Stimulated activated CD8-positive, alpha-beta memory T cell treated with anti-CD3 and anti-CD28 coated beads, Interleukin-12 subunit alpha, Interleukin-12 subunit beta, amount 100 ng/mL, for 1 hour (primary cell): ENCODE results near the gene PGP.
A peak's percentile ranks its signal among the peaks of the same experiment; 100 is the strongest.

Experiments used
- DNase-seq: peaks from one replicate; pipeline ENCODE4 v3.0.0-alpha.2; 2020; ENCODE audit warnings: low read depth

PGP gene

DNA sequence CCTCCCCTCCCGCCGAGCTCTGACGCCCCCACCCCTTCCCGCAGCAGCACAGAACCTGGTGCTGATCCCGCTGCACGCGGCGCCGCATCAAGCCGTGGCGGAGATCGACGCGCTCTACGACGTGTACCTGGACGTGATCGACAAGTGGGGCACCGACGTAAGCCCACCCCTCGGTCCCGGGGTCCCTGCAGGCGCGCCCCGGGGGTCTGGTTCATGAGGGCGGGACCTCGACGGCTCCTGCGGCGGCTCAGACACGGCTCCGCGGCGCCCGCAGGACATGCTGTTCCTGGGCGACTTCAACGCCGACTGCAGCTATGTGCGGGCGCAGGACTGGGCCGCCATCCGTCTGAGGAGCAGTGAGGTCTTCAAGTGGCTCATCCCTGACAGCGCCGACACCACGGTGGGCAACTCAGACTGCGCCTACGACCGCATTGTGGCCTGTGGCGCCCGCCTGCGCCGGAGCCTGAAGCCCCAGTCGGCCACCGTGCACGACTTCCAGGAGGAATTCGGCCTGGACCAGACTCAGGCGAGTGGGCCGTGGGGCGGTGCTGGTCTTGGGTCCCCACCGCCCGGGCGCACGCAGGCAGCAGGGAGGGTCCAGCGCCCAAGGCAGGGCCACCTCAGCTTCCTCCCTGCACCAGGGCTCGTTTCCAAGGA lies 23.0 kb upstream of the PGP start:
- no peak for DNase-seq

DNA sequence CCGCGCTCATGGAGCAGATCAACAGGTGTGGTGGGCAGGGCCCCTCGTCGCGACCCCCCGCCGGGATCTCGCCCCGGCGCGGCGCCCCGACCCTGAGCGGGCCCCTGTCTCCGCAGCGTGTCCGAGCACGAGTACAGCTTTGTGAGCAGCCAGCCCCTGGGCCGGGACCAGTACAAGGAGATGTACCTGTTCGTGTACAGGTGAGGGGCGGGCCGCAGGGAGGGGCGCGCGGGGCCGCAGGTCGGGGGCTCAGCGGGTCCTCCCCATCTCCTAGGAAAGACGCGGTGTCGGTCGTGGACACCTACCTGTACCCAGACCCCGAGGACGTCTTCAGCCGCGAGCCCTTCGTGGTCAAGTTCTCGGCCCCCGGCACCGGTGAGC lies 22.5 kb upstream of the PGP start:
- DNase-seq = no peak

DNA sequence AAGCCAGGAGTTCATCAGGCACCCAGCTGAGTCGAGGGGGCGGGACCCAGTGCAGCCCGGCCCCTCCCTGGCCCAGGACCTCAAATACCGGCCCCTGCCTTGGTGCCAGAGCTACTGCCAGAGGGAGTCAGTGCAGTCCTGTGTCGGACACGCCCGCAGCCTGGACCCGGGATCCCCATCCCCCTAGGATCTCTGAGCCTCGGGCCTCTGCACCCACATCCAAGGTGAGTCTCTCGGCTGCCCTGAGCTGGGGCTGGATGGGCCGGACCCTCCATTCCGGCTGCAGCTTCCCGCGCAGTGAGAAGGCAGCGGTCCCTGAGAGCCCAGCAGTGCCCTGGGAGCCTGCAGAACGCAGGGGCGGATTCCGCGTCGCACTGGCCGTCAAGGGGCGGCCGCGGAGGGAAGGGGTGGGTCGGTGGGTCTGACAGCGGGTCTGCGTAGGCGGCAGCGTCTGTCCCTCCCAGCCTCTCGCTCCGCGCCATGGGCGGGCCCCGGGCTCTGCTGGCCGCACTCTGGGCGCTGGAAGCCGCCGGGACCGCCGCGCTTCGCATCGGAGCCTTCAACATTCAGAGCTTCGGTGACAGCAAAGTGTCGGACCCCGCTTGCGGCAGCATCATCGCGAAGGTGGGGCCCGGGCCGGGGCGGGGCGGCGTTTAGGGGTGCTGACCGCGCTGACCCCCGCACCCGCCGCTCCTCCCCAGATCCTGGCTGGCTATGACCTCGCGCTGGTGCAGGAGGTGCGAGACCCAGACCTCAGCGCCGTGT lies 21.9 kb upstream of the PGP start, which contains the start of gene DNASE1L2:
TSS of gene DNASE1L2 (plus strand) at position 108 of the 765 bp plus-strand sequence. CDS start at position 481, 373 bp downstream.
- DNase-seq = no peak

DNA sequence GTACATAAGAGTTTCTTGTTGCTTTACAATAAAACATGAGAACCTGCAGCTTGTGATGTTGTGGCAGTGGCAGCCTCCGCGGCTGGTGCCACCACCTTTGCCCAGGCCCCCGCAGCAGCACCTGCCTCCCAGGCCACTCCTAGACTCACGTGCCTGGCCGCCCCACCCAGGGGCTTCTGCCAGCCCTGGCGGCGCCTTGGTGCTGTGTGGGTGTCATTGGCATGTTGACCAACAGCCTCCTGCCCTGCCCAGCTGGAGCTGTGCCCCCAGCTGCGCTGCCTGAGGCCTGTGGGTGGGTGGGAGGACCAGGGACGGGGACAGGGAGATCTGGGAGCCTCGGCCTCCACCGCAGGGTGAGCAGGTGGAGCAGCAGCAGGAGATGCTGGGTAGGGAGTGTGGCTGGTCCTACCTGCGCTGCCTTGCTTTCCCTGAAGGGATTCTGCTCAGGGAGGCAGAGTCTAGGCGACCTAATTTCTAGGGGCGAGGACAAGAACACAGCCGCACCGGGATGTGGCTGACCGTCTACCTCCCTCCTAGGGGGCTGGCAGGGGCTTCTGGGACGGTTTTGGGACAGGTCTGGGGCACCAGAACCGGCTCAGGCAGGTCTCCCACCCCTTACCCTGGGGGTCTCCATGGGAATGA lies 21.2 kb upstream of the PGP start:
- no peak for DNase-seq

DNA sequence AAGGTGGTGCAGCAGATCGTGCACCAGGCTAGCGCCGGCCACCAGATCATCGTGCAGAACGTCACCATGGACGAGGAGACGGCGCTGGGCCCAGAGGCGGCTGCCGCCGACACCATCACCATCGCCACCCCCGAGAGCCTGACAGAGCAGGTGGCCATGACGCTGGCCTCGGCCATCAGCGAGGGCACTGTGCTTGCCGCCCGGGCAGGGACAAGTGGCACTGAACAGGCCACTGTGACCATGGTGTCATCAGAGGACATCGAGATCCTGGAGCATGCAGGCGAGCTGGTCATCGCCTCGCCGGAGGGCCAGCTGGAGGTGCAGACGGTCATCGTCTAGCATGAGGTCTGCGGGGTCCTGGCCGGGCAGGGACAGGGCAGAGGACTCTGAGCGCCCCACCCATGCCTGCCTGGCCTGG lies 20.6 kb upstream of the PGP start:
- no peak for DNase-seq

GRCh38 chr16:2234813-2235170 lies 20.2 kb upstream of the PGP start:
- no peak for DNase-seq

- no peak for DNase-seq
Measured at GRCh38 chr16:2233872-2234812, 19.5 kb upstream of the PGP start.

DNA sequence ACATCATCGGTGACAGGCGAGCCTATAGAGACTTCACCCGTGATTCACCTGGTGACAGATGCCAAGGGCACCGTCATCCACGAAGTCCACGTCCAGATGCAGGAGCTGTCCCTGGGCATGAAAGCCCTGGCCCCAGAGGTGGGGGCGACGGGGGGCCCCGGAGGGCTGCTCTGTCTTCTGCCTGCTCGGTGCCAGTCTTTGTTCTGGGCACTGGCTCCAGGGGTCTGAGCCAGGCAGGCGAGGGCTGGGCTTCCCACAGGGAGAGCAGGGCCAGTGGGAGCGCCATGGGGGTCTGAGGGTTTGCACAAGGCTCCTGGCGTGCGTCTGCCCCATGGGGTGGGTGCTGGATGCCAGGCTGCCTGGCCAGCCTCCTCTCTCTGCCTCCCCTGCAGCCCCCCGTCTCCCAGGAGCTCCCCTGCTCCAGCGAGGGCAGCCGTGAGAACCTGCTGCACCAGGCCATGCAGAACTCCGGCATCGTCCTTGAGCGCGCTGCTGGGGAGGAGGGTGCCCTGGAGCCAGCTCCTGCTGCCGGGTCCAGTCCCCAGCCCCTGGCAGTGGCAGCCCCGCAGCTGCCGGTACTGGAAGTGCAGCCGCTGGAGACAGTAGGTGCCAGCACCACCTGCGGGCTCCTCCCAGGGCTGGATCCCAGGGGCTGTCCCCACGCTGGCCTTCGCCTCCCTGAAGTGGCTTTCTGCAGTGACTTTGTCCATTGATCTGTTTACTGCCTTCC lies 18.6 kb upstream of the PGP start:
- DNase-seq = no peak

DNA sequence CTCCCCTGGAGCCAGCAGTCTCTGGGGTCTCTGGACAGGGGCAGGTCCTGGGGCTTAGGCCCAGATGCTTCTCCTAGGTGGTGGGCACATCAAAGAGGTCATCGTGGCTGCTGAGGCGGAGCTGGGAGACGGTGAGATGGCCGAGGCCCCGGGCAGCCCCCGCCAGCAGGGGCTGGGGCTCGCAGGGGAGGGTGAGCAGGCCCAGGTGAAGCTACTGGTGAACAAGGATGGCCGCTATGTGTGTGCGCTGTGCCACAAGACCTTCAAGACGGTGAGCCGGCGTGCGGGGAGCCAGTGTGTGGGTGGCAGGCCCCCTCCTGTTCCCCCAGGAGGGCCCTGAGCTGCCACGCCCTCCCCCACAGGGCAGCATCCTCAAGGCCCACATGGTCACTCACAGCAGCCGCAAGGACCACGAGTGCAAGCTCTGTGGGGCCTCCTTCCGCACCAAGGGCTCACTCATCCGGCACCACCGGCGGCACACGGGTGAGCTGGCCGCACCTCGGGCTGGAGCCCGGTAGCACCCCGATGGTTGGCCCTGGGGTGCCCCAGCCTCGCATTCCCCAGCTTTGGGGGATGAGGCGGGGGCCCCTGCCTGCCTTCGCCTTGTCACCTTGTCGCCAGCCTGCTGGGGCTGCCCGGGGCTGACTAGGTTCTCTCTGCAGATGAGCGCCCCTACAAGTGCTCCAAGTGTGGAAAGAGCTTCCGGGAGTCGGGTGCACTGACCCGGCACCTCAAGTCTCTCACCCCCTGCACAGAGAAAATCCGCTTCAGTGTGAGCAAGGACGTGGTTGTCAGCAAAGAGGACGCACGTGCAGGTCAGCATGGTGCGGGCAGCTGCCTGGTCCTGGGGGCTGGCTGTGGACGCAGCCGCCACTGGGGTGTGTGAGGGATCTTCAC lies 17.7 kb upstream of the PGP start:
- DNase-seq = no peak

DNA sequence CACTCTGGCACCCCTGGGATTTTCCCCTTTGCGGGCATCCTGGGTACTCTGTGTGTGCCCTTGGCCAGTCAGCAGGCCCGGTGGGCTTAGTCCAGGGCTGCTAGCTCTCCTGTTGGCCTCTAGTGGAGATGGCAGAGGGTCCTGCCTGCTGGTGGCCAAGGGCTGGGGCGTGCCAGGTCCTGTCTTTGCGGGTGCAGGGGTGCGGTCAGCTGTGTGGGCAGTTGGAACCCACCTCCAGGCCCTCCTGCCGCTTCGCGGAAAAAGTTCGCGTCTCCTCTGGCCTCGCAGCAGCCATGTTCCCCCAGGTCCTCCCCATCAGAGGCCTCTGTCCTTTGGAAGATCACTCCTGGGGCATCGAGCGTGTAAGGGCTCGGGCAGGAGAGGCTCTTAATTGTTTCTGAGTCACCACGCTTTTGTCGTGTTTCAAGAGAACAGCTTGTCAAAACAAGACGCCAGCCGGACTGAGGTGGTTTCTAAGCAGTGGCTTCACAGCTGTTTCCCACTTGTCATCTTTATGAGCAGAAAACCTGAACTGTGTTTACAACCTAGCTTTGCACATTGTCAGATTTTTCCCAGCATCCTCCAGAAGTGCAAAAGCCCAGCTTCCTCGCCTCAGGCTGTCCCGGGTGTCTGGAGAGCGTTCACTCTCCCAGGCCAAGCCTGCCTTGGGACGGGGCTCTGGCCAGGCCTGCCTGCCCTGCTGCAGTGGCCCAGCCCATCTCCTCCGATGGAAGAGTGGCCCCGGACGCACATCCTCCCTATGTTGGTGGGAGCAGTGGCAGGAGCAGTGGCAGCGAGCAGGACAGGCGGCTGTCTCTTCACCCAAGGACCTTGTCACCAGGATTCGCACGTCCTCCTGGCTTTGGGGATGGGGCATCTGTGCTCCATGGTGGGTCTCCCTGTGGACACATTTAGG lies 16.6 kb upstream of the PGP start:
- no peak for DNase-seq

DNA sequence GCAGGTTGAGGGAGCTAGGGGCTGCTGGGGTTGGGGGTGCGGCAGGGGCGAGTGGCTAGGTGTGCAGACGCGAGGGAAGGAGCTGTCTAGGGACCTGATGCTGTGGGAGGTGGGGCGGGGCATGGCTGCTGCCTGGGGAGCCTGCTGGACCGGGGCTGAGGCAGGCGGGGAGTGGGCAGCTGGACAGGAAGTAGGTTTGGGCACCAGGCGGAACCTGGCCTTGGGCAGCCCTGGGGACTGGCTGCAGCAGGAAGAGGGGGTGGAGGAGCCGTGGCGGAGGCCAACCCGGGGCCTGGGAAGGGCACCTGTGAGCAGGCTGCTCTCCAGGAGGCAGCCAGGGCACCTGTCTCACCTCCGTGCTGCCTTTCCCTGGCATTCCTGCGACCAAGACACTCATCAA lies 15.7 kb upstream of the PGP start:
- no peak for DNase-seq

DNA sequence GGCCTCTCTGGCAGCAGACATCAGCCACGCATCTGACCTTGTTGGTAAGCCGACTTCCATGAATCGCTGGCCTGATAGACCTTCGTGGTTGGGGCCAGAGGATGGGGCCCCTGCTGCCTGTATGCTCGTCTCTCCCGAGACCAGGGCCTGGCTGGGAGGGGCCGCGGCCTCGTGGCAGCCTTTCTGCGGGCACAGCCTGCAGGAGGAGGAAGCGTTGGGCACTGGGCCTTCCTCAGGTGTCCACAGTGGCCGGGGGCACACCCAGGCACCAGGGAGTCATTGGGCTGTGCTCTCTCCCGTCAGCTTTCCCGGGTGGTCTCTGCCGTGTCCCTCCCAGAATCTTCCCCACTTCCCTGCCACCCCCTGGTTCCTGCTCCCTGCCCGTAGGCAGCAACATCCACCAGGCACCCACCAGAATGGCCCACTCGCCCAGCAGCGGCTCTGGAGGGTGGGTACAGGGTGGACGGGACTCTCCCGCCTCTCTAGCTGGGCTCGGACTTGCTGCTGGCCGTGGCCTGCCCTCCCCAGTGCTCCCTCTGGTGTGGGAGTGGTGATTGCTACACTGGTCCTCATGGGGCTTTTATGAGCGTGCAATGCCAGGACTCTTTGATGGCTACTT lies 15.1 kb upstream of the PGP start:
- no peak for DNase-seq

GRCh38 chr16:2229091-2229490 lies 14.5 kb upstream of the PGP start:
- no peak for DNase-seq

DNA sequence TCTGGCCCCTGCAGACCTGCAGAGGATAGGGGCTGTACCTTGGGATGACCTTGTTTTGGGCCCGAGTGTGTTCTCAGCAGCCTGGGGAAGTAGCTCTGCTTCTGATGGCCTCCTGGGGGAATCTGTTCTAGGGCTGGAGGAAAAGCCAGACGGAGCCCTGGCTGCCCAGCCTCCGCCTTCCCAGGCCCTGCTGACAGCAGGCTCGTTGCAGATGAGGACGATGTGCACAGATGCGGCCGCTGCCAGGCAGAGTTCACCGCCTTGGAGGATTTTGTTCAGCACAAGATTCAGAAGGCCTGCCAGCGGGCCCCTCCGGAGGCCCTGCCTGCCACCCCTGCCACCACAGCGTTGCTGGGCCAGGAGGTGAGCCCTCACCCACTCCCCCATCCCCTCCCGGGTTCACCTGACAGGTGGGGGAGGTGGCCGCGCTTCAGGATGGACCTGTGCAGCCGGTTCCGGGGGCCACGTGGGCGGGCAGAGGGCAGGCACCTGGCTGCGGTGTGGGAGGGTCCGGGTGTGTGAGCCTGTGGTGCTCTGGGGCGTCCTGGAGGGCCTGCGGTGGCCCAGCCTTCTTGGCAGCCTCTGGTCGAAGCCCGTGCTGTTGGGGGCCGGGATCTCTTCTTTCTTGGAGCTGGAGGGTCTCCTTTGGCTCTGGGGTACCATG lies 13.7 kb upstream of the PGP start:
- DNase-seq = no peak

DNA sequence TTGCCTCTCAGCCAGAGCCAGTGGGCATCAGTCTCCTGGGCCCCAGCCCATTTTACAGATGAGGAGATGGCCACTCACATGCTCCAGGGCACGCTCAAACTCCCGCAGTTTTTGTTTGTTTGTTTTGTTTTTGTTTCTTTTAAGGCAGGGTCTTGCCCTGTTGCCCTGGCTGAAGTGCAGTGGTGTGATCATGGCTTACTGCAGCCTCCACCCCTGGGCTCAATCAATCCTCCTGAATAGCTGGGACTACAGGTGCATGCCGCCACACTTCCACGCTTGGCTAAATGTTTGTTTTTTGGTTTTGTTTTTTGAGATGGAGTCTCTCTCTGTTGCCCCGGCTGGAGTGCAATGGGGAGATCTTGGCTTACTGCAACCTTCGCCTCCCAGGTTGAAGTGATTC lies 12.3 kb upstream of the PGP start:
- DNase-seq = no peak

- no peak for DNase-seq
Measured at GRCh38 chr16:2226245-2226793, 11.7 kb upstream of the PGP start.

DNA sequence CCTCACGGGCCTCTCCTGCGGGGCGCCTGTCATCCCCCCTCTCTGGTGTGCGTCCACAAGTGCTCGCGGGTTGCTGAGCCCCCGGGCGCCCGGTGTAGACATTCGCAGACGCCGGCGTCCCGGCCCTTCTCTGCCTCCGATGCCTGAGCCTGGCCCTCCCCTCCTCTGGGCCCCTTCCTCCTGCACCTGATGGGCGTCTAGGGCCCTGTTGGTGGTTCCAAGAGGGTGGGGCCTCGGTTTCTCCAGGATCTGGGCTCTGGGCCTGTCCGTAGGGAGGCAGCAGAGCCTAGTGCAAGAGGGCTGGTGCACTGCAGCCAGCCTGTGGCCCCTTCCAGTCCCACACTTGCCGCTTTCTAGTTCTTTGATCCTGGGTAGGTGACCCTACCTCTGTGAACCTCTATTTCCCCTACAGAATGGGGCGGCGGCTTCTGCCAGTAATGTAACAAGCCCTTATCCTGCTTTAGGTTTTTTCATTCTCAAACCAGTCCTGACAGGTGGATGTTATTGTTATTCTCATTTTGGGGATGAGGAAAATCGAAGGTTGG lies 9.4 kb upstream of the PGP start:
- peak; percentile 5 for DNase-seq
